Keratinocyte (primary cell): ENCODE measurements around the gene CBX7. TPM values are rescaled to one million over a fixed set of nuclear protein-coding genes. Genes with fewer than 3 reads are reported as not detected.
A peak's percentile ranks its signal among the peaks of the same experiment; 100 is the strongest.

Experiments
- DNase-seq: peaks from one replicate; pipeline ENCODE4 v3.0.0-alpha.2; 2011; ENCODE audit warnings: low read depth, missing footprints, low spot score
- FAIRE-seq: peaks from 2 replicates; lab custom pipeline; 2011; peaks lifted over from hg19 to GRCh38; lab: Jason Lieb, UNC
- H2AFZ ChIP-seq: 2 replicates; pipeline ENCODE4 v1.6.0; 2012; ENCODE audit warnings: low read length, control low read depth, inconsistent platforms; ENCODE audit not compliant: control insufficient read depth
- H3K27ac ChIP-seq: 2 replicates; pipeline ENCODE4 v1.5.1; 2011; ENCODE audit warnings: low read length; ENCODE audit not compliant: control insufficient read depth, insufficient read depth
- H3K27me3 ChIP-seq: 3 replicates; pipeline ENCODE4 v1.6.0; 2011; ENCODE audit warnings: low read length; ENCODE audit not compliant: control insufficient read depth, insufficient read depth; ENCODE audit errors: extremely low read depth
- H3K36me3 ChIP-seq, 2 experiments: 2 replicates in 1 of 2; 3 replicates in 1 of 2; pipeline ENCODE4 v1.5.1; 2011; ENCODE audit warnings: low read length in 2 of 2, mild to moderate bottlenecking in 1 of 2; ENCODE audit not compliant: control insufficient read depth in 2 of 2, insufficient read depth in 2 of 2; ENCODE audit errors: extremely low read depth in 1 of 2
- H3K4me1 ChIP-seq: 3 replicates; pipeline ENCODE4 v1.5.1; 2011; ENCODE audit warnings: low read length; ENCODE audit not compliant: control insufficient read depth, insufficient read depth; ENCODE audit errors: extremely low read depth
- H3K4me2 ChIP-seq: 3 replicates; pipeline ENCODE4 v1.6.0; 2011; ENCODE audit warnings: low read depth, low read length; ENCODE audit not compliant: control insufficient read depth, insufficient read depth; ENCODE audit errors: extremely low read depth
- H3K4me3 ChIP-seq, 3 experiments: fragments of 200-600 bp in 1 of 3; sonication (generic) in 1 of 3; 2 replicates in 2 of 3; 3 replicates in 1 of 3; pipeline ENCODE4 v1.5.1; 2011 to 2016; ENCODE audit warnings: low read length in 3 of 3, mild to moderate bottlenecking in 3 of 3, control low read depth in 2 of 3, inconsistent platforms in 1 of 3, low read depth in 1 of 3, mixed read lengths in 1 of 3, mixed run types in 1 of 3, moderate library complexity in 1 of 3; ENCODE audit not compliant: control insufficient read depth in 2 of 3, insufficient read depth in 2 of 3; ENCODE audit errors: extremely low read depth in 1 of 3
- H3K79me2 ChIP-seq: 2 replicates; pipeline ENCODE4 v1.6.0; 2012; ENCODE audit warnings: low read length; ENCODE audit not compliant: control insufficient read depth, insufficient read depth
- H3K9ac ChIP-seq: 3 replicates; pipeline ENCODE4 v1.6.0; 2011; ENCODE audit warnings: low read length; ENCODE audit not compliant: control insufficient read depth, insufficient read depth; ENCODE audit errors: extremely low read depth
- H3K9me1 ChIP-seq: 3 replicates; pipeline ENCODE4 v1.6.0; 2011; ENCODE audit warnings: low read length; ENCODE audit not compliant: control insufficient read depth, insufficient read depth; ENCODE audit errors: extremely low read depth
- H3K9me3 ChIP-seq: 2 replicates; pipeline ENCODE4 v1.5.1; 2012; ENCODE audit warnings: low read depth, low read length; ENCODE audit not compliant: control insufficient read depth
- H4K20me1 ChIP-seq: 3 replicates; pipeline ENCODE4 v1.6.0; 2011; ENCODE audit warnings: low read length; ENCODE audit not compliant: control insufficient read depth, insufficient read depth; ENCODE audit errors: extremely low read depth
- CTCF ChIP-seq, 3 experiments: IDR thresholded peaks in 1 of 3; conservative IDR thresholded peaks in 1 of 3; optimal IDR thresholded peaks in 1 of 3; 2 replicates in 2 of 3; 3 replicates in 1 of 3; pipeline versions ENCODE3 to v1.5.1; 2011; ENCODE audit warnings: low read length in 3 of 3, mild to moderate bottlenecking in 3 of 3, moderate library complexity in 2 of 3, control low read depth in 1 of 3, inconsistent platforms in 1 of 3; ENCODE audit not compliant: insufficient read depth in 2 of 3; ENCODE audit errors: extremely low read depth in 1 of 3
- EZH2 ChIP-seq: IDR thresholded peaks from one replicate; pipeline ENCODE4 v1.6.1; 2012; ENCODE audit warnings: inconsistent platforms, mild to moderate bottlenecking, low read length, moderate library complexity
- dilution Hi-C: fragments of 300-500 bp; cut with MboI; formaldehyde crosslinking; loops from one replicate; pipeline ENCODE4 v1.7.0; 2020; ENCODE audit warnings: low sequenced_read_pairs; ENCODE audit not compliant: extremely low pct_ligation_motif_present
- polyA minus RNA-seq, 3 experiments: library from RNA; depleted of rRNA, polyadenylated mRNA; stranded (reverse); fragments of >200 nt; gene quantifications; 1 replicate in 1 of 3; 2 replicates in 1 of 3; 3 replicates in 1 of 3; pipeline ENCODE4 v1.2.3, GENCODE V29; 2011
- polyA plus RNA-seq, 5 experiments: library from polyadenylated mRNA; depleted of rRNA in 3 of 5; stranded (reverse) in 3 of 5; stranded (forward) in 1 of 5; unstranded in 1 of 5; fragments of >200 nt; gene quantifications; 1 replicate in 1 of 5; 2 replicates in 3 of 5; 3 replicates in 1 of 5; pipeline versions ENCODE4 v1.2.1 to v1.2.3, GENCODE V29; 2011 to 2012; ENCODE audit warnings: missing spikeins in 2 of 5, low read depth in 1 of 5, low replicate concordance in 1 of 5

Gene CBX7
- 1.2 to 1.6 TPM (median 1.3 TPM) in 3 replicates for polyA plus RNA-seq
- 2.0 TPM for polyA plus RNA-seq (2011; ENCODE audit: low read depth)
- polyA plus RNA-seq (2011; cell fraction: cytosol; rRNA removed): 0.55 and 1.0 TPM in 2 replicates
- polyA plus RNA-seq (2011; cell fraction: nucleus; rRNA removed): 3.5 and 4.3 TPM in 2 replicates
- 1.2 and 2.4 TPM in 2 replicates for polyA plus RNA-seq (2012; ENCODE audit: low replicate concordance)
- polyA minus RNA-seq: 1.0 to 2.1 TPM (median 1.3 TPM) in 3 replicates
- 3.3 TPM for polyA minus RNA-seq (2011; cell fraction: cytosol; rRNA and poly(A)+ RNA removed)
- polyA minus RNA-seq (2011; cell fraction: nucleus; rRNA and poly(A)+ RNA removed): 1.3 and 2.2 TPM in 2 replicates

GRCh38 chr22:39152511-39153219 lies at the start of gene CBX7:
Gene CBX7, minus strand, starts transcription at chr22:39152680. Its CDS starts 236 bp downstream, at chr22:39152444.
- Histone ChIP-seq H3K4me1 (peaks cover 2% of the 10 kb centered on the region), H3K9me3 (no peaks in the 10 kb centered on the region), H2AFZ (peak within 1 kb of the TSS; percentile 86), H3K27me3 (peaks cover 25% of the 10 kb centered on the region), H3K79me2 (no peaks in the 10 kb centered on the region), H3K4me2 (peak within 1 kb of the TSS; percentile 88), H3K9ac (peak within 1 kb of the TSS; percentile 68), H4K20me1 (no peaks in the 10 kb centered on the region), H3K4me3 (peak within 1 kb of the TSS; percentile 45 to 72 (median 62)), H3K36me3 (peaks cover 0 to 3% of the 10 kb centered on the region in 2 experiments), H3K9me1 (no peaks in the 10 kb centered on the region), H3K27ac (no peak within 1 kb of the TSS)
- FAIRE-seq (no peak), DNase-seq (peak; percentile 35)
- TF ChIP-seq CTCF (optimal IDR thresholded peaks at IDR 0.05 in 1 of 3, IDR thresholded peaks at IDR 0.05 in 1 of 3, conservative IDR thresholded peaks at IDR 0.05 in 1 of 3; ENCODE audit: extremely low read depth in 1 of 3, insufficient read depth in 2 of 3, low read length in 3 of 3) (no peak), EZH2 (no peak)
- dilution Hi-C loops: no loop called here

GRCh38 chr22:39197578-39197977 lies 45.1 kb upstream of the CBX7 start:
- Histone ChIP-seq H3K36me3 (no peaks in the 10 kb centered on the region), H3K4me3 (no peak overlapping the region), H3K4me2 (no peak overlapping the region), H2AFZ (no peak overlapping the region), H3K27me3 (no peaks in the 10 kb centered on the region), H3K9me3 (no peaks in the 10 kb centered on the region), H4K20me1 (no peaks in the 10 kb centered on the region), H3K9me1 (no peaks in the 10 kb centered on the region), H3K9ac (no peak overlapping the region), H3K4me1 (peaks cover 3% of the 10 kb centered on the region), H3K27ac (no peak overlapping the region), H3K79me2 (no peaks in the 10 kb centered on the region)
- dilution Hi-C loops: no loop called here
- TF ChIP-seq EZH2 (no peak), CTCF (optimal IDR thresholded peaks at IDR 0.05 in 1 of 3, IDR thresholded peaks at IDR 0.05 in 1 of 3, conservative IDR thresholded peaks at IDR 0.05 in 1 of 3; ENCODE audit: extremely low read depth in 1 of 3, insufficient read depth in 2 of 3, low read length in 3 of 3) (no peak)
- DNase-seq (no peak), FAIRE-seq (no peak)
